GM23338 (cell line): ENCODE data around the gene CCDC27. TPM values are rescaled to one million over a fixed set of nuclear protein-coding genes. Genes with fewer than 3 reads are reported as not detected.

ENCODE experiments used
- ATAC-seq: fragments of 200-7000 bp; cut with Tn5 transposase; 3 replicates; pipeline ENCODE4 v1.9.1; 2020
- DNase-seq: peaks from one replicate; pipeline ENCODE4 v3.0.0-alpha.2; 2015; ENCODE audit warnings: low spot score
- H2AFZ ChIP-seq: fragments of 200-600 bp; sonication (generic); 2 replicates; pipeline ENCODE4 v1.8.0; 2016; ENCODE audit warnings: antibody characterized with exemption, mild to moderate bottlenecking, moderate library complexity
- H3F3A ChIP-seq: fragments of 200-600 bp; sonication (generic); replicated peaks from 2 replicates; pipeline ENCODE4 v1.8.0; 2017; ENCODE audit warnings: antibody characterized with exemption, mixed run types, low read depth
- H3K27ac ChIP-seq: fragments of 200-600 bp; sonication (generic); 2 replicates; pipeline ENCODE4 v1.6.1; 2016; ENCODE audit warnings: low read depth
- H3K27me3 ChIP-seq: fragments of 200-600 bp; sonication (generic); 2 replicates; pipeline ENCODE4 v1.8.0; 2016; ENCODE audit warnings: mild to moderate bottlenecking, mixed run types, moderate library complexity; ENCODE audit not compliant: insufficient read depth
- H3K36me3 ChIP-seq: fragments of 200-600 bp; sonication (generic); 2 replicates; pipeline ENCODE4 v1.8.0; 2016; ENCODE audit warnings: mild to moderate bottlenecking; ENCODE audit not compliant: insufficient read depth
- H3K4me1 ChIP-seq: fragments of 200-600 bp; sonication (generic); 2 replicates; pipeline ENCODE4 v1.8.0; 2016; ENCODE audit warnings: mild to moderate bottlenecking, moderate library complexity; ENCODE audit not compliant: insufficient read depth
- H3K4me2 ChIP-seq: fragments of 200-600 bp; sonication (generic); 2 replicates; pipeline ENCODE4 v1.7.1; 2017; ENCODE audit warnings: mixed run types
- H3K4me3 ChIP-seq: fragments of 200-600 bp; sonication (generic); 2 replicates; pipeline ENCODE4 v1.6.1; 2016; ENCODE audit warnings: mixed run types
- H3K79me2 ChIP-seq: fragments of 200-600 bp; sonication (generic); replicated peaks from 2 replicates; pipeline ENCODE4 v1.8.0; 2017; ENCODE audit warnings: mild to moderate bottlenecking; ENCODE audit not compliant: insufficient read depth
- H3K9me2 ChIP-seq: fragments of 200-600 bp; sonication (generic); 2 replicates; pipeline ENCODE4 v1.8.0; 2017; ENCODE audit not compliant: insufficient read depth
- H4K20me1 ChIP-seq: fragments of 200-600 bp; sonication (generic); replicated peaks from 2 replicates; pipeline ENCODE4 v1.8.0; 2017; ENCODE audit warnings: mild to moderate bottlenecking; ENCODE audit not compliant: insufficient read depth
- H3K27ac Mint-ChIP-seq: 2 replicates; pipeline ENCODE4 v1.8.0; 2020; ENCODE audit warnings: inconsistent platforms, mild to moderate bottlenecking, moderate library complexity, mixed read lengths
- H3K27me3 Mint-ChIP-seq: 3 replicates; pipeline ENCODE4 v1.8.0; 2022; ENCODE audit warnings: low read depth, mild to moderate bottlenecking, moderate library complexity, mixed read lengths, inconsistent platforms; ENCODE audit not compliant: insufficient read depth, poor library complexity
- H3K36me3 Mint-ChIP-seq: 3 replicates; pipeline ENCODE4 v1.8.0; 2021; ENCODE audit warnings: low read depth, mild to moderate bottlenecking, inconsistent platforms, moderate library complexity, mixed read lengths
- H3K4me1 Mint-ChIP-seq: 3 replicates; pipeline ENCODE4 v1.8.0; 2020; ENCODE audit warnings: mild to moderate bottlenecking, inconsistent platforms, mixed read lengths
- H3K4me3 Mint-ChIP-seq: 3 replicates; pipeline ENCODE4 v1.8.0; 2021; ENCODE audit warnings: moderate library complexity, mild to moderate bottlenecking, inconsistent platforms, mixed read lengths
- H3K9me3 Mint-ChIP-seq: 3 replicates; pipeline ENCODE4 v1.8.0; 2020; ENCODE audit warnings: moderate library complexity, mild to moderate bottlenecking, inconsistent platforms, mixed read lengths
- CREB1 ChIP-seq: fragments of 250-450 bp; sonication (Bioruptor Pico); IDR thresholded peaks from 2 replicates; pipeline ENCODE4 v1.5.0; 2020; ENCODE audit warnings: low read depth, mild to moderate bottlenecking, moderate library complexity
- EZH2 ChIP-seq: fragments of 200-600 bp; sonication (generic); IDR thresholded peaks from one replicate; pipeline ENCODE4 v1.8.0; 2017; ENCODE audit warnings: antibody characterized with exemption, mild to moderate bottlenecking, low read depth; ENCODE audit not compliant: unreplicated experiment
- JUNB ChIP-seq: IDR thresholded peaks from one replicate; pipeline ENCODE4 v1.6.1; 2016; ENCODE audit warnings: antibody characterized with exemption; ENCODE audit not compliant: unreplicated experiment
- NANOG ChIP-seq: IDR thresholded peaks from 2 replicates; pipeline ENCODE4 v1.6.1; 2016; ENCODE audit warnings: antibody characterized with exemption, borderline replicate concordance
- POLR2AphosphoS5 ChIP-seq: IDR thresholded peaks from 2 replicates; pipeline ENCODE4 v1.6.1; 2016; ENCODE audit warnings: antibody characterized with exemption, low read depth
- STAT1 ChIP-seq: IDR thresholded peaks from one replicate; pipeline ENCODE4 v1.6.1; 2016; ENCODE audit warnings: antibody characterized with exemption; ENCODE audit not compliant: unreplicated experiment
- ZNF114 ChIP-seq: fragments of 250-450 bp; sonication (Bioruptor Pico); IDR thresholded peaks from 2 replicates; pipeline ENCODE4 v1.5.0; 2020; ENCODE audit warnings: mild to moderate bottlenecking, moderate library complexity
- polyA plus RNA-seq: library from polyadenylated mRNA; unstranded; fragments of >200 nt; fragmentation: Nextera tagmentation; extraction: Ambion mirVana; gene quantifications from 2 replicates; pipeline ENCODE4 v1.2.1, GENCODE V29; 2016
- total RNA-seq: library from RNA; depleted of rRNA; stranded (reverse); fragments of >200 nt; shearing (Covaris generic); gene quantifications from 2 replicates; pipeline ENCODE4 v1.2.3, GENCODE V29; 2014
- TF ChIP-seq, protein P1 (sequence below): fragments of 250-450 bp; sonication (Bioruptor Pico); IDR thresholded peaks from 2 replicates; pipeline ENCODE4 v1.5.0; 2020; ENCODE audit warnings: mild to moderate bottlenecking, moderate library complexity
- TF ChIP-seq, protein P2 (sequence below), 2 experiments: fragments of 200-600 bp in 1 of 2; sonication (generic) in 1 of 2; conservative IDR thresholded peaks; 2 replicates each; pipeline versions ENCODE4 v1.5.1 to v1.6.1; 2016 to 2017; ENCODE audit warnings: antibody characterized with exemption in 2 of 2, low read depth in 2 of 2, mild to moderate bottlenecking in 2 of 2, moderate library complexity in 1 of 2

The CCDC27 gene
- total and polyA plus RNA-seq, 2 experiments from 2014 or later = 0.18 to 0.45 TPM

DNA sequence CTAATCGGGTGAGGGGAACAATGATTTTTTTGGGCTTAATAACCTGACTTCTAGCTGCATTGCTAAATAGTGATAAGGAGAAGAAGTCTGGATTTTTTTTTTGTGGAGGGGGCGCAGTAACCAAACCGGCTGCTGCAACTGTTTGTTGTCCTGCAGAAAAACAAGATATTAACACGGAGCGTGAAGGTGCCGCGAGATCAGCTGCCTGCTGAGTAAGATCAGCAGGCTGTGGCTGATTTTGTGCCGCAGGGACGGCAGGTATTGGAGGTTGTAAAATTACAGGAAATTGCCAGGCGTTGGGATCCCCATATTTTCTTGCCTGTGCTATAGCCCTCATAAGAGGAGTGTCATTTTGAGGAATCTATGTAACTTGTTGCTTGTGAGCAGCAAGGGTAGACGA lies 52.8 kb downstream of the CCDC27 start (continued):
- TF ChIP-seq, protein P1, sequence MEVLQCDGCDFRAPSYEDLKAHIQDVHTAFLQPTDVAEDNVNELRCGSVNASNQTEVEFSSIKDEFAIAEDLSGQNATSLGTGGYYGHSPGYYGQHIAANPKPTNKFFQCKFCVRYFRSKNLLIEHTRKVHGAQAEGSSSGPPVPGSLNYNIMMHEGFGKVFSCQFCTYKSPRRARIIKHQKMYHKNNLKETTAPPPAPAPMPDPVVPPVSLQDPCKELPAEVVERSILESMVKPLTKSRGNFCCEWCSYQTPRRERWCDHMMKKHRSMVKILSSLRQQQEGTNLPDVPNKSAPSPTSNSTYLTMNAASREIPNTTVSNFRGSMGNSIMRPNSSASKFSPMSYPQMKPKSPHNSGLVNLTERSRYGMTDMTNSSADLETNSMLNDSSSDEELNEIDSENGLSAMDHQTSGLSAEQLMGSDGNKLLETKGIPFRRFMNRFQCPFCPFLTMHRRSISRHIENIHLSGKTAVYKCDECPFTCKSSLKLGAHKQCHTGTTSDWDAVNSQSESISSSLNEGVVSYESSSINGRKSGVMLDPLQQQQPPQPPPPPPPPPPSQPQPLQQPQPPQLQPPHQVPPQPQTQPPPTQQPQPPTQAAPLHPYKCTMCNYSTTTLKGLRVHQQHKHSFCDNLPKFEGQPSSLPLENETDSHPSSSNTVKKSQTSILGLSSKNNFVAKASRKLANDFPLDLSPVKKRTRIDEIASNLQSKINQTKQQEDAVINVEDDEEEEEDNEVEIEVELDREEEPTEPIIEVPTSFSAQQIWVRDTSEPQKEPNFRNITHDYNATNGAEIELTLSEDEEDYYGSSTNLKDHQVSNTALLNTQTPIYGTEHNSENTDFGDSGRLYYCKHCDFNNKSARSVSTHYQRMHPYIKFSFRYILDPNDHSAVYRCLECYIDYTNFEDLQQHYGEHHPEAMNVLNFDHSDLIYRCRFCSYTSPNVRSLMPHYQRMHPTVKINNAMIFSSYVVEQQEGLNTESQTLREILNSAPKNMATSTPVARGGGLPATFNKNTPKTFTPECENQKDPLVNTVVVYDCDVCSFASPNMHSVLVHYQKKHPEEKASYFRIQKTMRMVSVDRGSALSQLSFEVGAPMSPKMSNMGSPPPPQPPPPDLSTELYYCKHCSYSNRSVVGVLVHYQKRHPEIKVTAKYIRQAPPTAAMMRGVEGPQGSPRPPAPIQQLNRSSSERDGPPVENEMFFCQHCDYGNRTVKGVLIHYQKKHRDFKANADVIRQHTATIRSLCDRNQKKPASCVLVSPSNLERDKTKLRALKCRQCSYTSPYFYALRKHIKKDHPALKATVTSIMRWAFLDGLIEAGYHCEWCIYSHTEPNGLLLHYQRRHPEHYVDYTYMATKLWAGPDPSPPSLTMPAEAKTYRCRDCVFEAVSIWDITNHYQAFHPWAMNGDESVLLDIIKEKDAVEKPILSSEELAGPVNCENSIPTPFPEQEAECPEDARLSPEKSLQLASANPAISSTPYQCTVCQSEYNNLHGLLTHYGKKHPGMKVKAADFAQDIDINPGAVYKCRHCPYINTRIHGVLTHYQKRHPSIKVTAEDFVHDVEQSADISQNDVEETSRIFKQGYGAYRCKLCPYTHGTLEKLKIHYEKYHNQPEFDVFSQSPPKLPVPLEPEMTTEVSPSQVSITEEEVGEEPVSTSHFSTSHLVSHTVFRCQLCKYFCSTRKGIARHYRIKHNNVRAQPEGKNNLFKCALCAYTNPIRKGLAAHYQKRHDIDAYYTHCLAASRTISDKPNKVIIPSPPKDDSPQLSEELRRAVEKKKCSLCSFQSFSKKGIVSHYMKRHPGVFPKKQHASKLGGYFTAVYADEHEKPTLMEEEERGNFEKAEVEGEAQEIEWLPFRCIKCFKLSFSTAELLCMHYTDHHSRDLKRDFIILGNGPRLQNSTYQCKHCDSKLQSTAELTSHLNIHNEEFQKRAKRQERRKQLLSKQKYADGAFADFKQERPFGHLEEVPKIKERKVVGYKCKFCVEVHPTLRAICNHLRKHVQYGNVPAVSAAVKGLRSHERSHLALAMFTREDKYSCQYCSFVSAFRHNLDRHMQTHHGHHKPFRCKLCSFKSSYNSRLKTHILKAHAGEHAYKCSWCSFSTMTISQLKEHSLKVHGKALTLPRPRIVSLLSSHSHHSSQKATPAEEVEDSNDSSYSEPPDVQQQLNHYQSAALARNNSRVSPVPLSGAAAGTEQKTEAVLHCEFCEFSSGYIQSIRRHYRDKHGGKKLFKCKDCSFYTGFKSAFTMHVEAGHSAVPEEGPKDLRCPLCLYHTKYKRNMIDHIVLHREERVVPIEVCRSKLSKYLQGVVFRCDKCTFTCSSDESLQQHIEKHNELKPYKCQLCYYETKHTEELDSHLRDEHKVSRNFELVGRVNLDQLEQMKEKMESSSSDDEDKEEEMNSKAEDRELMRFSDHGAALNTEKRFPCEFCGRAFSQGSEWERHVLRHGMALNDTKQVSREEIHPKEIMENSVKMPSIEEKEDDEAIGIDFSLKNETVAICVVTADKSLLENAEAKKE = no peak
- no peak for TF ChIP-seq NANOG
- TF ChIP-seq STAT1 = no peak
- TF ChIP-seq POLR2AphosphoS5 = no peak
- TF ChIP-seq EZH2 = no peak
- TF ChIP-seq JUNB = no peak
- no peak for TF ChIP-seq CREB1

DNA sequence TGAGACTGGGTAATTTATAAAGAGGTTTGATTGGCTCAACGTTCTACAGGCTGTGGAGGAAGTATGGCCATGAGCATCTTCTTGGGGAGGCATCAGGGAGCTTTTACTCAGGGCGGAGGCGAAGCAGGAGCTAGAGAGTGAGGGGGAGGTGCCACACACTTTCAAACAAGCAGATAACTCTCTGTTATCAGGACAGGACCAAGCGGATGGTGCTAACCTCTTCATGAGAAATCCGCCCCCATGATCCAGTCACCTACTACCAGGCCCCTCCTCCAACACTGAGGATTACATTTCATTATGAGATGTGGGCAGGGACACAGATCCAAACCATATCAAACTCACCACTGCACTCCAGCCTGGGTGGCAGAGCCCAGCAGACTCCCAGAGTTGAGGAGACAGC lies 55.5 kb downstream of the CCDC27 start:
- no peak for ATAC-seq
- Mint-ChIP-seq H3K9me3 (peaks cover 50% of the 10 kb centered on the region), H3K4me3 (no peak overlapping the region), H3K27ac (no peak overlapping the region), H3K36me3 (peaks cover 11% of the 10 kb centered on the region), H3K27me3 (no peaks in the 10 kb centered on the region), H3K4me1 (peaks cover 6% of the 10 kb centered on the region)
- Histone ChIP-seq H3K27ac (no peak overlapping the region), H3K4me2 (no peak overlapping the region), H2AFZ (no peak overlapping the region), H3K36me3 (no peaks in the 10 kb centered on the region), H3K79me2 (no peaks in the 10 kb centered on the region), H3K4me1 (no peaks in the 10 kb centered on the region), H4K20me1 (no peaks in the 10 kb centered on the region), H3K27me3 (no peaks in the 10 kb centered on the region), H3F3A (no peaks in the 10 kb centered on the region), H3K4me3 (no peak overlapping the region), H3K9me2 (no peaks in the 10 kb centered on the region)
- no peak for DNase-seq
- TF ChIP-seq, protein P1 = no peak
- TF ChIP-seq, protein P2, sequence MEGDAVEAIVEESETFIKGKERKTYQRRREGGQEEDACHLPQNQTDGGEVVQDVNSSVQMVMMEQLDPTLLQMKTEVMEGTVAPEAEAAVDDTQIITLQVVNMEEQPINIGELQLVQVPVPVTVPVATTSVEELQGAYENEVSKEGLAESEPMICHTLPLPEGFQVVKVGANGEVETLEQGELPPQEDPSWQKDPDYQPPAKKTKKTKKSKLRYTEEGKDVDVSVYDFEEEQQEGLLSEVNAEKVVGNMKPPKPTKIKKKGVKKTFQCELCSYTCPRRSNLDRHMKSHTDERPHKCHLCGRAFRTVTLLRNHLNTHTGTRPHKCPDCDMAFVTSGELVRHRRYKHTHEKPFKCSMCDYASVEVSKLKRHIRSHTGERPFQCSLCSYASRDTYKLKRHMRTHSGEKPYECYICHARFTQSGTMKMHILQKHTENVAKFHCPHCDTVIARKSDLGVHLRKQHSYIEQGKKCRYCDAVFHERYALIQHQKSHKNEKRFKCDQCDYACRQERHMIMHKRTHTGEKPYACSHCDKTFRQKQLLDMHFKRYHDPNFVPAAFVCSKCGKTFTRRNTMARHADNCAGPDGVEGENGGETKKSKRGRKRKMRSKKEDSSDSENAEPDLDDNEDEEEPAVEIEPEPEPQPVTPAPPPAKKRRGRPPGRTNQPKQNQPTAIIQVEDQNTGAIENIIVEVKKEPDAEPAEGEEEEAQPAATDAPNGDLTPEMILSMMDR (conservative IDR thresholded peaks at IDR 0.05; ENCODE audit: low read depth in 2 of 2) = no peak
- no peak for TF ChIP-seq CREB1
- no peak for TF ChIP-seq ZNF114
- TF ChIP-seq JUNB = no peak
- TF ChIP-seq NANOG = no peak
